GM10847 (cell line): Measurements from ENCODE around the gene SCMH1.

ENCODE experiments used
- POLR2A ChIP-seq: IDR thresholded peaks from 2 replicates; pipeline ENCODE4 v1.6.1; 2011; ENCODE audit not compliant: insufficient read length; ENCODE audit errors: extremely low read depth

The SCMH1 gene

DNA sequence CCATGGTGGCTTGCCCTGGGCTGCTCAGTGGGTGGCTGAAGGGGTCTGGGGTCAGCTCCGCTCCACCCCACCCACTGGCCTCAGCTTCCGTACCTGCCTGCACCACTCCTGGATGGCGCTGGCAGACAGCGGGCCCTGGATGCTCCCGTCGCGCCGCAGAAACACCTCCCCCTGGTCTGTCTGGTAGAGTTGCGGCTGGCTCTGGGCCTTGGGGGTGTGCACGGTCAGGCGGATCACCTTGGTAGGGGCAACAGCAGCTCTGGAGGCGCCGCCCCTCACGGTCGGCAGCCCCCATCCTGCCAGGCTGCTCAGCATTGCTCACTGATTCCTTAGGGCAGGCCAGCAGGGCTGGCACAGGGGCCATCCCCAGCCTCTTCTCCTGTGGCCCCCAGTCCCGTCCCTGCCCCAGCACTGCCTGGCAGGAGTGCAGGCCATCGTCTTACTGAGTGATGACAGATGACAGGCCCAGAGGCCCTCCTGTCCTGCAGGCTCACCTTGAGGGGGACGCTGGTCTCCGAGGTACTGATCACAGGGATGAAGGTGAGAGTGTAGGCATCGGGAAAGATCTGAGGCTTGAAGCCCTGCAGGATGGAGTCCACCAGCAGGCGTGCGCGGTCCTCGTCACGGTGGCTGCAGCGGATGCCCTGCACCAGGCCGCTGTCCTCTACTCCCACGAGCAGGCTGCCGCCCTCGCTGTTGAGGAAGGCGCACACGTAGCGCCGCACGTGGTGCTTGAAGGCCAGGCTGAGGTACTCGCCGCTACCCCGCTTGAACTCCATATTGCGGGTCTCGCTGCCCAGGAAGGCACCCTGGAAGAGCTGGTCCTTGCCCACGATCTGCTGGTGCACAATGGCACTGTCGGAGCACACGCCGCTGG lies 224.7 kb downstream of the SCMH1 start:
- no peak for TF ChIP-seq POLR2A

- no peak for TF ChIP-seq POLR2A
These were observed 226.1 kb downstream of the SCMH1 start for GRCh38 chr1:41015897-41016470.

DNA sequence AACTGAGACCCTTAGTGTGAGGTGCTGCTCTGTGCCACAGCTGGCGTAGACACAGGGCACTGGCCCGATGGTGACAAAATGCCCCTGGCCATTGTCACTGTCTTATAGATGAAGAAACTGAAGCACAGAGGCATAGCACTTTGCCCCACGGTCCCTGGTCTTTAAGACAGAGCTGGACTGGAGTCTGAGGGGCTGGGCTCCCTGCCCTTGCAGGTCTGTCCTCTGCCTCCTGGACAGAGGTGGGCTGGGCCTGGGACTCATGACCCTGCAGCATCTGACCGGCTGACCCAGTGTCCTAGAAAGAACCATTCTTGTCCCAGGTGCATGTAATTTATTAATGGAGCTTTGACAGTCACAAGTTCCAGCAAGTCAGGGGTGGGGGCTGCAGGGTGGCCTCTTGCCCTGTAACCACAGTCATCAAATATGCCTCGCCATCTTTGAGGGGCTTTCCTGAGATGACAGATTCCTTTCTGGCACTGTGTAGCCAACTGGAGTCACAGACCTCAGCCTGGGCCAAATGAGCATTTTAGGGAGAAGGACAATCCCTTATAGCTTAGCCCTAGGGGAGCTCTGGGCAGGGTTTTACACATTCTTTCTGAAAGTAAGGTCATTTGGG lies 226.7 kb downstream of the SCMH1 start:
- no peak for TF ChIP-seq POLR2A

DNA sequence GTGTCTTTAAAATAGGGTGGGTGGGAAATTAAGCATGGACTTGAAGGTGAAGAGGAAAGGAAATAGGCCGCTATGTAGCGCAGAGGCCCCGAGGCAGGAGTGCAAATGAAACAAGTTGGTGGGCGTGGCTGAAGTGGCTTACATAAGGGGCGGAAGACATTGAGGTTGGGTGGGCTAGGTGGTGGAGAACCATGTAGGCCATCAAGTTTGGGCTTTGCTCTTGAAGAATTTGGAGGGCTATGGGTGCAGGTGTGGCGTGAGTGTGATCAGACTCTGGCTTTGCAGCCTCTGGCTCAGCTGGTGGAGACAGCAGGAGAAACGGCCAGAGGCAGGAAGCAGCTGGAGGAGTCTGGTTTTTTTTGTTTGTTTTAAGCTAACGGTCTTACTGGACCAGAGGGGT lies 227.2 kb downstream of the SCMH1 start:
- no peak for TF ChIP-seq POLR2A

GRCh38 chr1:41013796-41014195 lies 228.3 kb downstream of the SCMH1 start:
- no peak for TF ChIP-seq POLR2A

GRCh38 chr1:41013024-41013423 lies 229.1 kb downstream of the SCMH1 start:
- TF ChIP-seq POLR2A = no peak

- TF ChIP-seq POLR2A = no peak
These were observed 231.8 kb downstream of the SCMH1 start for GRCh38 chr1:41010345-41010744.

GRCh38 chr1:41009466-41009865 lies 232.6 kb downstream of the SCMH1 start:
- TF ChIP-seq POLR2A = no peak

DNA sequence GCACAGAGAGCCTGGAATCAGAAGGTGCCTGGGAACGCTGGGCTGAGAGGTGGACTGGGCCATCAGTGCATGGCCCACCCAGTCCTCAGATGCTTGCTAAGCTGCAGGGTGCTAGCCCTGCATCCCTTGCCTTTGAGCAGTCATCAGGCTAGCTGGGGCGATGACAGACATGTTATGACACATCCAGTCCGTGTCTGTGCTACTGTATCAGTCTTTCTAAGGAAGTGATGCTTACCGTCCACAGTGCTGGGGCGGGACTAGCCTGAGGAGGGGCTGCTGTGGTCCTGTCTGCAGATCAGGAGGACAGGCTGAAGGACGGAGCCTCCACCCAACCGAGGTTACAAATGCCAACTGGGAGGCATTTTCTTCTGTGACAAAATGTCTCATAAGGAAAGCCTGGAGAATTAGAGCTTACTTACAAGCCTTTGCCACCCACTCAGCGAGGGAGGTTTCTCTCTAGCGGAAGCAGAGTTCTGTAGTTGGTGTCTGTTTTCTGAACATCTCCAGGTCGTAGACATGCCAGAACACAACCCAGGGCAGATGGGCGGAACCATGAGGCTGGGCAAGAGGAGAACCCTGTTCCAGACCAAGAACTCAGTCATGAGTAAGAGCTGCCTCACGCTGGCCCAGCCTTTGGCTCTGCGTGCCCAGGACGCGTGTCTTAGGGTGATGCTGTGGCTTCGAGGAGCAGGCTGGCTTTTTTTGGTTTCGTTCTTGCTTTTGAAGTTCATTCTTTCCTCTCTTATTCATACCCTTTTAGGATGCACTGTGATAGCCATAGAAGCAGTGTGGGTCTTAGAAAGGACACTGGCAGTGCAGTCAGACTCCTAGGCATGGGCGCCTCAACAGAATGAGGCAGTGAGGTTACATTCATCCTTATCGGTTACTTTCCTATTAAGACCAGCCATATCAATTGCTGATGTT lies 234.9 kb downstream of the SCMH1 start:
- no peak for TF ChIP-seq POLR2A

- TF ChIP-seq POLR2A = no peak
These were observed 236.2 kb downstream of the SCMH1 start for GRCh38 chr1:41005876-41006275.

GRCh38 chr1:41003640-41004220 lies 238.4 kb downstream of the SCMH1 start:
- TF ChIP-seq POLR2A = no peak

GRCh38 chr1:41003127-41003639 lies 238.9 kb downstream of the SCMH1 start:
- TF ChIP-seq POLR2A = no peak

DNA sequence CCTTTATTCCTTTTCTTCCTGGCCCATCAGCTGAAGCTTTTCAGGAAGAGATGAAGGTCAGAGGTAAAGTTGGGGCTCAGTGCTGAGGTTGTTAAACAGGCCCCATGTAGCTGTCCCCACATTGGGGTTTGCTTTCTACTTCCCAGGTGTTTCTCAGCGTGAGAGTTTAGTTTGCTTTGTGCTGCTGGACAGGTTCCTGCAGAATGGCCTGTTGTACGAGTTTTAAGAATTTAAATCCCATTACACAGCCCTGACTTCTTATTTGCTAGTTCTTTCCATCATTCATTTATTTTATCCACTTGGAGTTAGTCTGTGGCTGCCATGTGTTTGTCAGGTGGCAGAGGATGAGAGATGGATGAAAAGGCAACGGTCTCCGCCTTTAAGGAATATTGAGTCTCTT lies 243.4 kb downstream of the SCMH1 start:
- no peak for TF ChIP-seq POLR2A

- TF ChIP-seq POLR2A = no peak
These were observed 245.0 kb downstream of the SCMH1 start for GRCh38 chr1:40997096-40997495.

DNA sequence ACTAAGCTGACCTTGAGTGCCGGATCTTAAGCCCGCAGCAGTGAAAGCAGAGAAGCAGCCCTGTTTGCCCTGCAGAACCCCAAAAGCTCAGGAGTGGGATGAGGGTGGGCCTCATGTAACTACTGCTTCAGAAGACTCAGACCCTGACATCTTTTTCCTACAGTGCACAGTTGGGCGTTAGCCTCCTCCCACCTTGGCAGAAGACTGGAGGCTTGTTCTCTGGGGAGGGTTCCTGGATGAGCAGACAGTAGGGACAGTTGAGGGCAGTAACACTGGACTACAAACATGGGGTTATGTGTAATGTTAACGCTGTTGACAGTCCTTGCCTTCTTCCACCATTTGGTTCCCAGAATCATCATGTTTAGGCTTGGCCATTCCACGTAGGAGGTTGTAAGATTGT lies 253.0 kb downstream of the SCMH1 start:
- no peak for TF ChIP-seq POLR2A
